Cerebellar cortex (tissue), 1 donor: ENCODE measurements around the gene NUDT16L1.

Experiments
- DNase-seq: peaks from one replicate; pipeline ENCODE4 v3.0.0-alpha.2; 2015; ENCODE audit warnings: low spot score

The NUDT16L1 gene

GRCh38 chr16:4683255-4684057 is 9.9 kb upstream of the NUDT16L1 start:
- no peak for DNase-seq

GRCh38 chr16:4684058-4684715 is 9.2 kb upstream of the NUDT16L1 start:
- DNase-seq, result no peak

DNA sequence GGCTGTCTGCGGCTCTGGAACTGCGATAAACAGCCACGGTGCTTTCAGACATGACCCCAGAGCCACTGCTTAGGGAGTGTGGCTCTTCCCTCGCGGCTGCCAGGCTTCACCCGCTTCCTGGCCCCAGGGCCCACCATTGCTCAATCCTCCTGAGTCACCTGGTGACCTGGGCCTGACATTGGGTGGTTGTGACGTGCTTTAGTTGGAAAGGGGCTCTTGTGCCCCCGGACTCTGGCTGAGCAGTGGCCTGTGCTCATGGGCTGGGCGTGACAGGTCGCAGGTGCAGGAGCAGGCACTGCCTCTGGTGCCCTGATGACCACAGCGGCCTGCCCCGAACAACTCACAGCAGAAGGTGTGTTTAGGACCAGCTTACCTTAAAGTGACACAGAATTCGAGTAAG is 8.6 kb upstream of the NUDT16L1 start:
- DNase-seq, result no peak

- DNase-seq, result no peak
Measured at GRCh38 chr16:4685292-4685691, 8.1 kb upstream of the NUDT16L1 start.

GRCh38 chr16:4685776-4686496 is 7.4 kb upstream of the NUDT16L1 start:
- no peak for DNase-seq

DNA sequence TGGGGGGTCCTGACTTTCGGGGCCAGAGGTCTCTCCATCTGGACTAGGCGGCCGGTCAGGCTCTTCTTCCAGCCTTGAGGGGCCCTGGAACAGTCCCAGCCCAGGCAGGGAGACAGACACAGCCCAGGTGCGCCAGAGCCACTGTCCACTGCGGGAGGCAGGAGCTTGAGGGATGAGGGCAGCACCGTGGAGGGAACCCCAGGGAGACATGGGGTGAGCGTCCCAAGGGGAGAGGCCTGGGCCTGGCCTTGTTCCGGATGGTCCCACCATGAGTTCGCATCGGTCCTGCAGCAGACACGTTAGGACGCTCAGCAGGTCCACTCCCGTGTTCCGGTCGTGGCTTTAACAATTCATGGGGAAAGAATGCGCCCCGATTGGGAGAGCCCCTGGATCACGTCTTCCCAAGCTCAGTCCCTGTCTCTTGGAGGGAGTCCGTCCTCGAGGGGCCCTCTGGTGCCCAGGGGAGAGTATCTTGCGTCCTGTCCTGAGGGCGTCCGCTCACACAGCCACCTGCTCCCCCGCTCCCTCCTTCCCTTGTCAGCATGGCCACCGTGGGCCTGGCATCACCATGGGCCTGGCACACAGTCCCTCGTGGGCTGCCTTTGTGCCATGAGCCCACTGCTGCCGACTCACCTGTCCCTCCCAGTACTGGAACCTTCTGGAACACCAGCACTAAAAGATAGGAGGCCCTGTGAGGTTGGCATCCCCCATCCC is 6.7 kb upstream of the NUDT16L1 start:
- DNase-seq, result no peak

- no peak for DNase-seq
Measured at GRCh38 chr16:4687416-4687815, 5.9 kb upstream of the NUDT16L1 start.

GRCh38 chr16:4687946-4688673 is 5.3 kb upstream of the NUDT16L1 start:
- DNase-seq, result no peak

GRCh38 chr16:4688674-4689045 is 4.7 kb upstream of the NUDT16L1 start:
- DNase-seq, result no peak

- DNase-seq, result no peak
Measured at GRCh38 chr16:4689091-4689671, 4.2 kb upstream of the NUDT16L1 start.

DNA sequence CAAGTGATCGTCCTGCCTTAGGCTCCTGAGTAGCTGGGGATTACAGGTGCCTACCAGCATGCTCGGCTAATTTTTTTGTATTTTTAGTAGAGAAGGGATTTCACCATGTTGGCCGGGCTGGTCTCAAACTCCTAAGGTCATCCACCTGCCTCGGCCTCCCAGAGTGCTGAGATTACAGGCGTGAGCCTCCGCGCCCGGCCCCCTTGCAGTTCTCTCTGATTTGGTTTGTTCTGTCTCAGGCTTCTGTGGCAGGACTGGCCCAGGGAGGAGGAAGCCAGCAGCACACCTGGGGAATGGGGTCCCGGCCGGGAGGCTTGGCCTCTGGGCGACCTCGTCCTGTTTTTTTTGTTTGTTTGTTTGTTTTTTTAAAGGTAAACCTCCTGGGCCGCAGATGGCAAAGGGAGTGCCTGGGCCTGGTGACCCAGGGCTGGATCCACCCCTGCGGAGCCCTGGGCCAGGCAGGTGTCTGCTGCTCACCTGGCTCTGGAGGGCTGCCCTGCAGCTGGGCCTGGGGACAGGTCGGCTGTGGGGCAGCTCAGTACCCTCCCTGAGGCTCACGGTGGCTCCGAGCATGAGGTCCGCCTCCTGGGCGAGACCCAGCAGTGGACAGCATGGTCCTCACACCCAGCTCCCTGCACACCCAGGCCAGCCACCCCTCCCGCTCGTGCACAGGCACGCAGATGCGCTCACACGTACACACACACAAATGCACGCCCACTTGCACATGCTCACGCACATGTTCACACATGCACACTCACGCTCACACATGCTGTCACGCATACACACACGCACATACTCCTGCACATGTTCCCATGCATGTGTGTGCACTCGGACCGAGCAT is 3.3 kb upstream of the NUDT16L1 start:
- DNase-seq, result no peak

DNA sequence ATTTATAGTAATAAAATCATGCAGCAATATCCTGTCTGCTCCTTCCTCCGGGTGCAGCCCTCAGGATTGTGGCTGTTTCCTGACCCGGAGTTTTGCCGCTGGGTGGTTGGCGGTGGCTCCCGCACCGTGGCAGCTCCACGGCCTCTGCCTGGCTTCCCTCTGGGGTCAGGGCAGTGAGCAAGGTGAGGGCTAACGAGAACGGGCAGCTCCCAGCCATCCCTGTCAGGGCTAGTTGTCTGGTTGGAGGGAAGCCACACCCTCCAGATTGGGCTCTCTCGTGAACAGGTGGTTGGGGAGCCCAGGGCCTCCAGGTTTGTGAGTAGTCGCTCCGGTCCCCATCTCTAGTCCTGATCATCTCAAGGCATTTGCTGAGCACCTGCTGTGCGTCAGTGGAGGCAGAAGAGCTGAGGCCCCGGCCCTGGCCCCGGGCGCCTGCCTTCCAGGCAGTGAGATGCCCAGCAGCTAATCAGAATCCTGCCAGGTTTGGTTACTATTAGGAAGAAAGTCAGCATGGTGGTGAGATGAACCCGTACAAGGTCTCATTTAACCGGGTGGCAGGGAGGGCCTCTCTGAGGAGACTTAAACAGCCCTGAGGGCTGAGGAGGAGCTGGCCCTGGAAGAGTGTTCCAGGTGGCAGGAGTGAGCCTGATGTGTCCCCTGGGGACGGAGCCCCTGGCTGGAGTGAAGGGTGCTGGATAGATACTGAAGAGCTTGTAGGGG is 2.3 kb upstream of the NUDT16L1 start:
- peak; percentile 66 for DNase-seq

- DNase-seq, result no peak
Measured at GRCh38 chr16:4691666-4692412, 1.5 kb upstream of the NUDT16L1 start.

DNA sequence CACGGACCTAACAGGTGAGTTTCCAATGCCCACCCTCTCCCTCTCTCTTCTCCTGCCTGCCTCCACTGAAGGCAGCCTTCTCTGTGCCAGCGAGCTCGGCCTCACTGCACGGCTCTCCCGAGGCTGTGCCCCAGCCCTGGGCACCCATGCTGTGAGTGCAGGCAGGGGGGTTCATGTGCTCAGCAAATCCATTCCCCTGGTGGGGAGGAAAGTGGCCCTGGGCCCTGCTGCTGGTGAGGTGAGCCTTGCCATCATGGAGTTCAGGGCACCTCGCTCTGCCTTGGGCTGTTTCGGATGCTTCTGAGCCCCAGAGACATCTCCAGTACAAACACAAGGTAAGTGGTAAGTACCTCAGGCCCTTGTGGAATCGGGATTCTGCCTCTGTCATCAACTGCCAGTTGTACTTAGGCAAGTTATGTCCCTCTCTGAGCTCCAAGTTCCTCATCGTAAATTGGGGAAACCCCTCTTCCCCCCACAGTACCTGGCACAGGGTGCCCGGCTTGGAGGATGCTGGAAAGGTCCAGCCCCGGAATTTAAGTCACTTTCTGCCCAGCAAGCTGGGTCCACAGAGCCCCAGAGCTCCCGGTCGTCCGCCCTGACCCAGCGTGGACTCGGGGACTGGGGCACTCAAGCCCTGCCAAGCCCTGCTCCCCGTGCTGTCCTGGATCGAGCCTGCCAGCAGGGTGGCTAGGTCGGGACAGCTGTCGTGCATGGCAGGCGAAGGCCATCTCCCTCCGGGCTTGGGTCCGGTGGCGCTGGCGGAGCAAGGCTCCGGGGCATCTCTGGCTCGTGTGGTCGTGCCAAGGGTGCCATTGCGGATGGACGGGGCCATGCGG is 684 bp upstream of the NUDT16L1 start:
- DNase-seq, result peak; percentile 25

DNA sequence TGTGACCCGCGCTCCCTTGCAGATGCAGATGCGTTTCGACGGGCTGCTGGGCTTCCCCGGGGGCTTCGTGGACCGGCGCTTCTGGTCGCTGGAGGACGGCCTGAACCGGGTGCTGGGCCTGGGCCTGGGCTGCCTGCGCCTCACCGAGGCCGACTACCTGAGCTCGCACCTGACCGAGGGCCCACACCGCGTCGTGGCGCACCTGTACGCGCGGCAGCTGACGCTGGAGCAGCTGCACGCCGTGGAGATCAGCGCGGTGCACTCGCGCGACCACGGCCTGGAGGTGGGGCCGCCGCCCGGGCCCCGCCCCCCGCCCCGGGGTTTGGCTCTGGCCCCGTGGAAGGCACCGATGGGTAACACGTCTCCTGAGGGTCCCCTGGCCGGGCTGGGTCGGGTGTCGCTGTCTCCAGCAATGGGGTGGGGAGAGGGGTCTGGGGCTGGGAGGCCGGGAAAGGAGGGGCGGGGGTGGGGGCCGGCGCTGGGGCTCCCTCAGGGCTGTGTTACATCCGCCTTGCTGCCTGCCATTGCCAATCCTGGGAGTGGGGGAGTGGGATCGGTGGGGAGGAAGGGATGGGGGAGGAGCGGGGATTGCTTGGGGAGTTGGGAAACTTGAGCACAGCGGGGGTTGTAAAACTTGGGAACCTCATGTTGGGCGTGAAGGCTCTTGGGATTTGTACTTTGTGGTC is 737 bp downstream of the NUDT16L1 start:
- DNase-seq, result no peak

DNA sequence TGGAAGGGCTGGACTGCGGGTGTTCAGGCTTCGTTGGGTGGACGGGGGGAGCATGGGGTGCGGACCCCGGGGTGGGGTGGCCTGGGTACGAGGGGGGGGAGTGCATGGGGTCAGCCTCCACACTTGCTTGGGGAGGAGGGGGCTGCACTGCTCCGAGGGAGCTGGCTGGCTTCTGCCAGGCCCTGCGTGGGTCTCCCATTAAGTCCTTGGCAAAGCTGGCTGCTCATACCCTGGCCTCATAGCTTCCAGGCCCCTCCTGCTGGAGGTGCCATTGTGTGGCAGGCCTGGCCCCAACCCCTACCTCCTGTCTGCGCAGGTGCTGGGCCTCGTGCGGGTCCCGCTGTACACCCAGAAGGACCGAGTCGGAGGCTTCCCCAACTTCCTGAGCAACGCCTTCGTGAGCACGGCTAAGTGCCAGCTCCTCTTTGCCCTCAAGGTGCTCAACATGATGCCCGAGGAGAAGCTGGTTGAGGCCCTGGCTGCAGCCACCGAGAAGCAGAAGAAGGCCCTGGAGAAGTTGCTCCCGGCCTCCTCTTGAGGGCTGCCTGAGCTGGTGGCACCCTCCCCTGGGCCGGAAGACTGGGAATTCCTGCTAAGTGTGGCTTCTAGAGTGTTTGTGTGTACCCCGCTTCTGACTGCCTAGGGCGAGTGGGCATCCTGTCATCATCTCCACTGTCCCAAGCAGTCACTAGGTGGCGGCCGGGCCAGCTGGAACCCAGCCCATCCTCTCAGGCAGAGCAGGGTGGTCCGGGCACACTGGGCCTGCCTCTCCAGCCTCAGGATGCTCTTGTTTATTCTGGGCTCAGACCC is 1.5 kb downstream of the NUDT16L1 start:
- DNase-seq, result peak; percentile 48
